NCI-H1092 (cell line): Measurements from ENCODE around the gene KIAA0930.

Experiments
- DNase-seq: peaks from one replicate; lab custom pipeline; 2025; lab: John Stamatoyannopoulos, UW

Gene KIAA0930

GRCh38 chr22:45172881-45173585 lies 67.7 kb downstream of the KIAA0930 start:
- no peak for DNase-seq

GRCh38 chr22:45171830-45172229 lies 68.9 kb downstream of the KIAA0930 start:
- no peak for DNase-seq

- DNase-seq, result no peak
Observed at GRCh38 chr22:45169591-45170466, 70.9 kb downstream of the KIAA0930 start.

GRCh38 chr22:45166932-45167331 lies 73.8 kb downstream of the KIAA0930 start:
- DNase-seq, result no peak

GRCh38 chr22:45164270-45165088 lies 76.2 kb downstream of the KIAA0930 start:
- no peak for DNase-seq

GRCh38 chr22:45163451-45164269 lies 77.0 kb downstream of the KIAA0930 start, which contains the start of gene NUP50:
Gene NUP50, plus strand, starts transcription at chr22:45163925. Its CDS starts 4,253 bp downstream, at chr22:45168178.
- peak; percentile 64 for DNase-seq

GRCh38 chr22:45163099-45163450 lies 77.6 kb downstream of the KIAA0930 start:
- DNase-seq, result no peak

GRCh38 chr22:45162531-45162930 lies 78.2 kb downstream of the KIAA0930 start:
- DNase-seq, result no peak

GRCh38 chr22:45159652-45160462 lies 80.8 kb downstream of the KIAA0930 start:
- DNase-seq, result no peak

GRCh38 chr22:45157907-45158306 lies 82.8 kb downstream of the KIAA0930 start:
- DNase-seq, result no peak

- no peak for DNase-seq
Observed at GRCh38 chr22:45155050-45155840, 85.4 kb downstream of the KIAA0930 start.

- no peak for DNase-seq
Observed at GRCh38 chr22:45154383-45154782, 86.3 kb downstream of the KIAA0930 start.

- no peak for DNase-seq
Observed at GRCh38 chr22:45151503-45151902, 89.2 kb downstream of the KIAA0930 start.

- DNase-seq, result no peak
Observed at GRCh38 chr22:45150139-45150538, 90.6 kb downstream of the KIAA0930 start.

GRCh38 chr22:45149671-45150070 lies 91.0 kb downstream of the KIAA0930 start:
- no peak for DNase-seq

- DNase-seq, result no peak
Observed at GRCh38 chr22:45144916-45145315, 95.8 kb downstream of the KIAA0930 start.

GRCh38 chr22:45142376-45142775 lies 98.3 kb downstream of the KIAA0930 start:
- DNase-seq, result no peak
